NT2/D1 (cell line): Measurements from ENCODE around the gene CEP164.

Experiments
- DNase-seq: peaks from one replicate; pipeline ENCODE4 v3.0.0-alpha.2; 2011; ENCODE audit warnings: low read depth, low spot score
- H3K27me3 ChIP-seq: 2 replicates; pipeline ENCODE4 v1.6.0; 2011; ENCODE audit warnings: mild to moderate bottlenecking; ENCODE audit not compliant: insufficient read length, insufficient read depth
- H3K36me3 ChIP-seq: 2 replicates; pipeline ENCODE4 v1.6.1; 2011; ENCODE audit warnings: mild to moderate bottlenecking, low read length, mixed read lengths; ENCODE audit not compliant: insufficient read depth, insufficient read length
- H3K4me1 ChIP-seq: 2 replicates; pipeline ENCODE4 v1.5.1; 2011; ENCODE audit not compliant: insufficient read depth, insufficient read length
- H3K4me3 ChIP-seq: 2 replicates; pipeline ENCODE4 v1.5.1; 2011; ENCODE audit warnings: low read depth; ENCODE audit not compliant: insufficient read length
- H3K9ac ChIP-seq: 2 replicates; pipeline ENCODE4 v1.6.0; 2011; ENCODE audit warnings: low read depth; ENCODE audit not compliant: insufficient read length
- H3K9me3 ChIP-seq: 2 replicates; pipeline ENCODE4 v1.5.1; 2011; ENCODE audit warnings: mild to moderate bottlenecking, low read length; ENCODE audit not compliant: insufficient read depth
- SUZ12 ChIP-seq: IDR thresholded peaks from 2 replicates; pipeline ENCODE4 v1.6.1; 2011; ENCODE audit not compliant: insufficient read length, insufficient read depth; ENCODE audit errors: extremely low read depth
- YY1 ChIP-seq: IDR thresholded peaks from 2 replicates; pipeline ENCODE4 v1.6.1; 2011; ENCODE audit not compliant: insufficient read length, insufficient read depth
- ZNF274 ChIP-seq: IDR thresholded peaks from 2 replicates; pipeline ENCODE4 v1.6.1; 2011; ENCODE audit warnings: mild to moderate bottlenecking, low read depth, low read length

The CEP164 gene

GRCh38 chr11:117419482-117420142, 92.0 kb downstream of the CEP164 start:
- Histone ChIP-seq H3K36me3 (no peaks in the 10 kb centered on the region), H3K4me1 (no peaks in the 10 kb centered on the region), H3K4me3 (no peak overlapping the region), H3K9me3 (no peaks in the 10 kb centered on the region), H3K27me3 (no peaks in the 10 kb centered on the region), H3K9ac (no peak overlapping the region)
- no peak for DNase-seq
- TF ChIP-seq YY1 = no peak
- no peak for TF ChIP-seq SUZ12

GRCh38 chr11:117420143-117420485, 92.5 kb downstream of the CEP164 start:
- Histone ChIP-seq H3K4me3 (no peak overlapping the region), H3K9me3 (no peaks in the 10 kb centered on the region), H3K36me3 (no peaks in the 10 kb centered on the region), H3K4me1 (no peaks in the 10 kb centered on the region), H3K27me3 (no peaks in the 10 kb centered on the region), H3K9ac (no peak overlapping the region)
- TF ChIP-seq ZNF274 = no peak
- TF ChIP-seq YY1 = no peak
- no peak for TF ChIP-seq SUZ12
- no peak for DNase-seq

- Histone ChIP-seq H3K4me1 (no peaks in the 10 kb centered on the region), H3K4me3 (no peak overlapping the region), H3K9me3 (no peaks in the 10 kb centered on the region), H3K27me3 (no peaks in the 10 kb centered on the region), H3K9ac (no peak overlapping the region), H3K36me3 (no peaks in the 10 kb centered on the region)
- no peak for TF ChIP-seq ZNF274
- no peak for TF ChIP-seq SUZ12
- no peak for TF ChIP-seq YY1
- no peak for DNase-seq
These were observed 92.9 kb downstream of the CEP164 start for GRCh38 chr11:117420598-117420997.

GRCh38 chr11:117421041-117421440, 93.4 kb downstream of the CEP164 start:
- H3K4me3 ChIP-seq = no peak overlapping the region
- H3K27me3 ChIP-seq = no peaks in the 10 kb centered on the region
- TF ChIP-seq SUZ12 = no peak
- no peak for TF ChIP-seq ZNF274
- TF ChIP-seq YY1 = no peak
- H3K9ac ChIP-seq = no peak overlapping the region
- no peak for DNase-seq
- no peaks in the 10 kb centered on the region for H3K9me3 ChIP-seq
- no peaks in the 10 kb centered on the region for H3K4me1 ChIP-seq
- no peaks in the 10 kb centered on the region for H3K36me3 ChIP-seq

GRCh38 chr11:117421476-117421875, 93.8 kb downstream of the CEP164 start:
- H3K4me3 ChIP-seq = no peak overlapping the region
- no peaks in the 10 kb centered on the region for H3K9me3 ChIP-seq
- no peaks in the 10 kb centered on the region for H3K27me3 ChIP-seq
- no peaks in the 10 kb centered on the region for H3K36me3 ChIP-seq
- H3K9ac ChIP-seq = no peak overlapping the region
- TF ChIP-seq YY1 = no peak
- no peak for TF ChIP-seq ZNF274
- TF ChIP-seq SUZ12 = no peak
- H3K4me1 ChIP-seq = no peaks in the 10 kb centered on the region
- no peak for DNase-seq

GRCh38 chr11:117423046-117423575, 95.5 kb downstream of the CEP164 start:
- H3K4me3 ChIP-seq = no peak overlapping the region
- H3K4me1 ChIP-seq = peaks cover 3% of the 10 kb centered on the region
- TF ChIP-seq ZNF274 (no peak), SUZ12 (no peak), YY1 (no peak)
- no peak for DNase-seq
- H3K9ac ChIP-seq = no peak overlapping the region
- H3K9me3 ChIP-seq = no peaks in the 10 kb centered on the region
- no peaks in the 10 kb centered on the region for H3K27me3 ChIP-seq
- H3K36me3 ChIP-seq = no peaks in the 10 kb centered on the region

GRCh38 chr11:117424781-117425180, 97.1 kb downstream of the CEP164 start:
- H3K4me3 ChIP-seq = no peak overlapping the region
- H3K9me3 ChIP-seq = no peaks in the 10 kb centered on the region
- DNase-seq = no peak
- H3K4me1 ChIP-seq = peaks cover 6% of the 10 kb centered on the region
- no peaks in the 10 kb centered on the region for H3K27me3 ChIP-seq
- no peaks in the 10 kb centered on the region for H3K36me3 ChIP-seq
- H3K9ac ChIP-seq = no peak overlapping the region
- no peak for TF ChIP-seq ZNF274
- TF ChIP-seq YY1 = no peak
- TF ChIP-seq SUZ12 = no peak
